PFSK-1 (cell line): ENCODE data around the gene UBE3B.
A peak's percentile ranks its signal among the peaks of the same experiment; 100 is the strongest.

Source experiments
- FOXP2 ChIP-seq: optimal IDR thresholded peaks from 2 replicates; pipeline ENCODE3; 2011; ENCODE audit warnings: borderline replicate concordance, control low read depth, inconsistent platforms; ENCODE audit not compliant: insufficient read depth; ENCODE audit errors: extremely low read length, extremely low read depth
- POLR2AphosphoS5 ChIP-seq: IDR thresholded peaks from 2 replicates; pipeline ENCODE4 v1.6.1; 2012; ENCODE audit warnings: low read depth, mild to moderate bottlenecking, control low read depth, low read length, moderate library complexity
- REST ChIP-seq, 2 experiments: IDR thresholded peaks; 2 replicates each; pipeline versions ENCODE4 v1.6.1 to v1.8.0; 2011 to 2012; ENCODE audit warnings: low read depth in 2 of 2, low read length in 2 of 2, control low read depth in 1 of 2, inconsistent platforms in 1 of 2, mild to moderate bottlenecking in 1 of 2, moderate library complexity in 1 of 2; ENCODE audit not compliant: insufficient read depth in 1 of 2
- SIN3A ChIP-seq: IDR thresholded peaks from 2 replicates; pipeline ENCODE4 v1.6.1; 2012; ENCODE audit warnings: mild to moderate bottlenecking, low read length, moderate library complexity, borderline replicate concordance; ENCODE audit not compliant: insufficient read depth
- TAF1 ChIP-seq: IDR thresholded peaks from 2 replicates; pipeline ENCODE4 v1.6.1; 2012; ENCODE audit warnings: low read length, control low read depth, borderline replicate concordance; ENCODE audit not compliant: insufficient read depth

Gene UBE3B

GRCh38 chr12:109459247-109459646, 18.2 kb upstream of the UBE3B start:
- TF ChIP-seq POLR2AphosphoS5 (no peak), FOXP2 (no peak), TAF1 (no peak), REST (IDR thresholded peaks at IDR 0.05; ENCODE audit: insufficient read depth in 1 of 2, low read depth in 2 of 2, low read length in 2 of 2) (no peak), SIN3A (no peak)

GRCh38 chr12:109460538-109460937, 16.9 kb upstream of the UBE3B start:
- no peak for TF ChIP-seq TAF1
- TF ChIP-seq SIN3A: no peak
- no peak for TF ChIP-seq POLR2AphosphoS5
- no peak for TF ChIP-seq REST (IDR thresholded peaks at IDR 0.05; ENCODE audit: insufficient read depth in 1 of 2, low read depth in 2 of 2, low read length in 2 of 2)
- TF ChIP-seq FOXP2: no peak

- TF ChIP-seq SIN3A: no peak; the same call in 1 of the 2 replicates
- TF ChIP-seq FOXP2: peak; percentile 89
- TF ChIP-seq POLR2AphosphoS5: no peak
- peak; percentile 31; the same call in 1 of the 2 replicates for TF ChIP-seq TAF1
- TF ChIP-seq REST (IDR thresholded peaks at IDR 0.05; ENCODE audit: insufficient read depth in 1 of 2, low read depth in 2 of 2, low read length in 2 of 2): 0 out of 4 replicates have a peak, but pooled peaks of 1 of the 2 experiments have one; percentile 50
Measured at GRCh38 chr12:109461049-109461845, 16.2 kb upstream of the UBE3B start.

- TF ChIP-seq POLR2AphosphoS5 (no peak), FOXP2 (peak; percentile 88), TAF1 (peak; percentile 37; the same call in 1 of the 2 replicates), SIN3A (peak; percentile 69; the same call in 1 of the 2 replicates), REST (IDR thresholded peaks at IDR 0.05; ENCODE audit: insufficient read depth in 1 of 2, low read depth in 2 of 2, low read length in 2 of 2) (peak in 1 of 2 experiments; percentile 34; a peak in 1 of 4 replicates)
Measured at GRCh38 chr12:109461846-109462756, 15.3 kb upstream of the UBE3B start.
